Endothelial cell of umbilical vein (primary cell): ENCODE measurements around the gene BMPR1B. TPM values are rescaled to one million over a fixed set of nuclear protein-coding genes. Genes with fewer than 3 reads are reported as not detected.

Experiments
- BruUV-seq: library from RNA; stranded (reverse); fragments of 400-500 nt; replicated peaks from 2 replicates; lab custom pipeline; 2021; lab: Mats Ljungman, UMichigan
- CTCF ChIA-PET: fragments of 300-600, 350-600 bp; sonication (Branson Sonifier 250); formaldehyde crosslinking; loops from one replicate; lab custom pipeline; 2021; ENCODE audit warnings: antibody characterized with exemption, inconsistent platforms; lab: Charles Lee
- POLR2A ChIA-PET: fragments of 300-600, 350-600 bp; sonication (Branson Sonifier 250); formaldehyde crosslinking; loops from one replicate; lab custom pipeline; 2021; ENCODE audit warnings: antibody characterized with exemption, inconsistent platforms; lab: Charles Lee
- DNase-seq: peaks from one replicate; pipeline ENCODE4 v3.0.0-alpha.2; 2011; ENCODE audit warnings: low read depth, low spot score
- FAIRE-seq: peaks from 2 replicates; lab custom pipeline; 2011; peaks lifted over from hg19 to GRCh38; lab: Jason Lieb, UNC
- H2AFZ ChIP-seq: 2 replicates; pipeline ENCODE4 v1.6.0; 2012; ENCODE audit warnings: low read depth, low read length, control low read depth, inconsistent platforms
- H3K27ac ChIP-seq: 2 replicates; pipeline ENCODE4 v1.5.1; 2011; ENCODE audit warnings: low read depth, mild to moderate bottlenecking, control low read depth, low read length, moderate library complexity; ENCODE audit not compliant: insufficient read depth
- H3K27me3 ChIP-seq, 2 experiments: 2 replicates each; pipeline versions ENCODE4 v1.6.0 to v1.6.1; 2011; ENCODE audit warnings: low read length in 2 of 2, mixed read lengths in 1 of 2; ENCODE audit not compliant: control insufficient read depth in 2 of 2, insufficient read depth in 2 of 2
- H3K36me3 ChIP-seq, 2 experiments: 2 replicates in 1 of 2; 3 replicates in 1 of 2; pipeline ENCODE4 v1.5.1; 2011; ENCODE audit warnings: low read length in 2 of 2, mild to moderate bottlenecking in 1 of 2, moderate library complexity in 1 of 2; ENCODE audit not compliant: control insufficient read depth in 2 of 2, insufficient read depth in 2 of 2; ENCODE audit errors: extremely low read depth in 1 of 2
- H3K4me1 ChIP-seq: 3 replicates; pipeline ENCODE4 v1.5.1; 2011; ENCODE audit warnings: mild to moderate bottlenecking, low read length; ENCODE audit not compliant: control insufficient read depth, insufficient read depth; ENCODE audit errors: extremely low read depth
- H3K4me2 ChIP-seq: 2 replicates; pipeline ENCODE4 v1.6.1; 2011; ENCODE audit warnings: low read length, control low read depth, mixed read lengths; ENCODE audit not compliant: insufficient read depth
- H3K4me3 ChIP-seq, 3 experiments: fragments of 200-600 bp in 1 of 3; sonication (generic), shearing (Covaris generic) in 1 of 3; replicated peaks in 1 of 3; 2 replicates each; pipeline ENCODE4 v1.5.1; 2011 to 2016; ENCODE audit warnings: control low read depth in 3 of 3, low read length in 3 of 3, mild to moderate bottlenecking in 2 of 3, inconsistent platforms in 1 of 3, low read depth in 1 of 3, moderate library complexity in 1 of 3; ENCODE audit not compliant: insufficient read depth in 1 of 3
- H3K79me2 ChIP-seq: 2 replicates; pipeline ENCODE4 v1.6.0; 2012; ENCODE audit warnings: low read length, inconsistent platforms; ENCODE audit not compliant: control insufficient read depth, insufficient read depth
- H3K9ac ChIP-seq: replicated peaks from 2 replicates; pipeline ENCODE3; 2011; ENCODE audit warnings: low read length, control low read depth; ENCODE audit not compliant: insufficient read depth; ENCODE audit errors: extremely low read depth
- H3K9me1 ChIP-seq: replicated peaks from 3 replicates; pipeline ENCODE4 v1.6.0; 2011; ENCODE audit warnings: mild to moderate bottlenecking, low read length; ENCODE audit not compliant: control insufficient read depth, insufficient read depth; ENCODE audit errors: extremely low read depth
- H3K9me3 ChIP-seq: replicated peaks from 2 replicates; pipeline ENCODE4 v1.5.1; 2012; ENCODE audit warnings: low read length, inconsistent platforms; ENCODE audit not compliant: control insufficient read depth, insufficient read depth
- H4K20me1 ChIP-seq: replicated peaks from 2 replicates; pipeline ENCODE3; 2011; ENCODE audit warnings: mild to moderate bottlenecking, low read length; ENCODE audit not compliant: control insufficient read depth, insufficient read depth; ENCODE audit errors: extremely low read depth
- CTCF ChIP-seq, 2 donors: IDR thresholded peaks; 1 replicate in 1 of 2; 2 replicates in 1 of 2; pipeline ENCODE4 v1.5.1; 2011; ENCODE audit warnings: low read length in 2 of 2, mild to moderate bottlenecking in 2 of 2, moderate library complexity in 2 of 2, control low read depth in 1 of 2, inconsistent platforms in 1 of 2, low read depth in 1 of 2; ENCODE audit not compliant: insufficient read depth in 1 of 2; ENCODE audit errors: extremely low read depth in 1 of 2
- FOS ChIP-seq: IDR thresholded peaks from 2 replicates; pipeline ENCODE4 v1.6.1; 2011; ENCODE audit warnings: mild to moderate bottlenecking, low read length, moderate library complexity, borderline replicate concordance; ENCODE audit not compliant: insufficient read depth
- GATA2 ChIP-seq: IDR thresholded peaks from 2 replicates; pipeline ENCODE4 v1.7.0; 2011; ENCODE audit warnings: low read depth, mild to moderate bottlenecking, moderate library complexity, mixed read lengths, low read length; ENCODE audit not compliant: insufficient read length, insufficient read depth
- JUN ChIP-seq: IDR thresholded peaks from 2 replicates; pipeline ENCODE4 v1.6.1; 2011; ENCODE audit warnings: borderline replicate concordance, low read depth; ENCODE audit not compliant: insufficient read length, insufficient read depth
- MAX ChIP-seq: IDR thresholded peaks from 2 replicates; pipeline ENCODE4 v1.6.1; 2011; ENCODE audit not compliant: insufficient read depth, insufficient read length
- POLR2A ChIP-seq: IDR thresholded peaks from 2 replicates; pipeline ENCODE4 v1.6.1; 2012; ENCODE audit warnings: low read depth, mild to moderate bottlenecking, control low read depth, low read length
- POLR2AphosphoS5 ChIP-seq: IDR thresholded peaks from 2 replicates; pipeline ENCODE4 v1.6.1; 2012; ENCODE audit warnings: low read depth, mild to moderate bottlenecking, control low read depth, low read length, moderate library complexity; ENCODE audit not compliant: insufficient read depth
- dilution Hi-C: fragments of 300-500 bp; cut with MboI; formaldehyde crosslinking; loops from one replicate; pipeline ENCODE4 v1.15.0; 2019; ENCODE audit warnings: low sequenced_read_pairs; ENCODE audit not compliant: extremely low pct_ligation_motif_present
- intact Hi-C: fragments of 100-400 bp; cut with micrococcal nuclease; formaldehyde crosslinking; loops from one replicate; pipeline ENCODE4 v1.10.0; 2022
- polyA plus RNA-seq, 4 experiments: library from polyadenylated mRNA; depleted of rRNA in 3 of 4; stranded (reverse) in 3 of 4; unstranded in 1 of 4; fragments of >200 nt; gene quantifications; 2 replicates each; pipeline versions ENCODE4 v1.2.1 to v1.2.3, GENCODE V29; 2011 to 2012; ENCODE audit warnings: missing spikeins in 1 of 4
- total RNA-seq: library from RNA; stranded (reverse); gene quantifications from 2 replicates; pipeline ENCODE4 v1.2.3, GENCODE V29; 2021

The BMPR1B gene
- total and polyA plus RNA-seq, 2 donors (not counting 3 experiments of a cell fraction or from before 2014, with no cell fraction given) = 0.28 to 2.1 TPM

- Histone ChIP-seq H3K9me1 (no peaks in the 10 kb centered on the region), H3K4me1 (no peaks in the 10 kb centered on the region), H3K27ac (no peak overlapping the region), H2AFZ (no peak overlapping the region), H3K79me2 (no peaks in the 10 kb centered on the region), H3K9me3 (no peaks in the 10 kb centered on the region), H3K4me3 (no peak overlapping the region), H4K20me1 (no peaks in the 10 kb centered on the region), H3K36me3 (no peaks in the 10 kb centered on the region), H3K9ac (no peak overlapping the region), H3K27me3 (no peaks in the 10 kb centered on the region), H3K4me2 (no peak overlapping the region)
- intact Hi-C loops (no loop called here), dilution Hi-C loops (no loop called here)
- DNase-seq (no peak), FAIRE-seq (no peak)
- no TSS peak for BruUV-seq
- CTCF ChIA-PET = no interaction called here
- TF ChIP-seq GATA2 (no peak), MAX (no peak), POLR2AphosphoS5 (no peak), FOS (no peak)
- POLR2A ChIA-PET = no interaction called here
These were observed 169.9 kb downstream of the BMPR1B start for GRCh38 chr4:94927696-94928095.

GRCh38 chr4:94929696-94930095, 171.9 kb downstream of the BMPR1B start:
- H3K36me3 ChIP-seq = no peaks in the 10 kb centered on the region
- no peaks in the 10 kb centered on the region for H4K20me1 ChIP-seq
- ChIA-PET POLR2A (no interaction called here), CTCF (interaction anchor here (2.1 kb wide), 1 partner anchor 11 kb away, joined by 7 read pairs; no protein-coding TSS in a partner anchor)
- no peak overlapping the region for H3K4me2 ChIP-seq
- H3K4me1 ChIP-seq = peaks cover 2% of the 10 kb centered on the region
- no peaks in the 10 kb centered on the region for H3K79me2 ChIP-seq
- intact Hi-C loops (no loop called here), dilution Hi-C loops (no loop called here)
- TF ChIP-seq FOS (no peak), MAX (no peak), POLR2AphosphoS5 (no peak), JUN (no peak), POLR2A (no peak), CTCF (IDR thresholded peaks at IDR 0.05; ENCODE audit: extremely low read depth in 1 of 2, insufficient read depth in 1 of 2, low read depth in 1 of 2, low read length in 2 of 2) (no peak)
- BruUV-seq = no TSS peak
- no peak for DNase-seq
- no peak overlapping the region for H3K9ac ChIP-seq
- no peak overlapping the region for H2AFZ ChIP-seq
- FAIRE-seq = no peak
- no peaks in the 10 kb centered on the region for H3K9me1 ChIP-seq
- no peaks in the 10 kb centered on the region for H3K27me3 ChIP-seq
- H3K4me3 ChIP-seq = no peak overlapping the region
- no peaks in the 10 kb centered on the region for H3K9me3 ChIP-seq
- H3K27ac ChIP-seq = no peak overlapping the region
